NCI-H2107 treated with DMSO at 0.1 percent for 48 hours (cell line): ENCODE measurements around the gene MFNG.

ENCODE experiments used
- DNase-seq: peaks from one replicate; lab custom pipeline; 2025; ENCODE audit not compliant: unreplicated experiment; lab: John Stamatoyannopoulos, UW

Gene MFNG

GRCh38 chr22:37514526-37515051, 28.4 kb upstream of the MFNG start:
- DNase-seq = no peak

GRCh38 chr22:37511395-37512104, 25.4 kb upstream of the MFNG start:
- DNase-seq = no peak

DNA sequence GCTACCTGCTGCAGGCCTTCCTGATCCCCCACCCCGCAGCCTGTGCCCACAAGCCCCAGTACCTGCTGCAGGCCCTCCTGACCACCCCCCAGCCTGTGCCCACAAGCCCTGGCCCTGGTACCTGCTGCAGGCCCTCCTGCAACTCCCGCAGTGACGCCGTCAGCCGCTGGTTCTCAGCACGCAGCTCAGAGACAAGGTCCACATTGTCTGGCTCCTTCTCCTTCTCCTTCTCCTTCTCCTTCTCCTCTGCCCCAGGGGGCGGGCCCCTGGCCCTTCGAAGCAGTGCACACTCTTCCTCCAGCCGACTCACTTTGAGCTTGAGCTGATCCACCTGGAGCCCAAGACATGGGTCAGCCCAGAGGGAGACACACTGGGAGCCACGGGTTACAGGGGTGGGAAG, 23.9 kb upstream of the MFNG start:
- no peak for DNase-seq

GRCh38 chr22:37509059-37509860, 23.1 kb upstream of the MFNG start:
- DNase-seq = no peak

GRCh38 chr22:37508431-37508992, 22.3 kb upstream of the MFNG start:
- no peak for DNase-seq

- no peak for DNase-seq
These were observed 21.5 kb upstream of the MFNG start for GRCh38 chr22:37507731-37508130.

DNA sequence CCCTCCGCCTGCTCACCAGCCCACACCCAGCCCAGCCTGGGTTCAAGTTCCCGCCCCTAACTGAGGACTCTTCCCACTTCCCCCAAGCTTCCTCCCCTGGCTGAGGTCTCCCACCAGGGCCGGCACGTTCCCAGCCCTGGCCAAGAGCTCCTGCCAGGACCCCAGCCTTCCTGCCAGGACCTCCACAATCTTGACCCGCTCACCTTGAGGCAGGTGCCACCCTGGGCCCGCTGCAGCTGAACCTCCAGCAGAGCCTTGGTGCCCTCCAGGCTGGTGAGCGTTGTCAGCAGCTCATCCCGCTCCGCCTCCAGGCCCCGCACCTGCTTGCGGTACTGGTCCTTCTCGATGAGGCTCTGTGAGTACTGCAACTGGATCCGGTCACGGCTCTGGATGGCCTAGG, 19.8 kb upstream of the MFNG start:
- DNase-seq = no peak

DNA sequence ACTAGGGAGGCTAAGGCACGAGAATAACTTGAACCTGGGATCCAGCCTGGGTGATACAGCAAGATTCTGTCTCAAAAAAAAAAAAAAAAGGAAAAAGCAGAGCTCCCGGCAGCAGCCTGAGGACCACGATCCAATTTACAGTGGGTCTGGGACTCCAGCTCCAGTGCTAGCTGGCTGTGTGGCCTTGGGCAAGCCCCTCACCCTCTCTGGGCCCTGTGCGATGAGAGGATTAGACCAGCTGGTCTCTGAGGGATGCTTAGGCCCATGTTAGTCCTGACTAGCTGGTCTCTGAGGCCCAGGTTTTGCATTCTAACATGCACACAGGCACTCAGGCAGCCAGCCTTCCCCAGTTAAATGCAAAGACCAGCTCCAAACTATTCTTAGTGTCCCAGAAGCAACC, 19.4 kb upstream of the MFNG start:
- no peak for DNase-seq

GRCh38 chr22:37504964-37505363, 18.8 kb upstream of the MFNG start:
- no peak for DNase-seq

DNA sequence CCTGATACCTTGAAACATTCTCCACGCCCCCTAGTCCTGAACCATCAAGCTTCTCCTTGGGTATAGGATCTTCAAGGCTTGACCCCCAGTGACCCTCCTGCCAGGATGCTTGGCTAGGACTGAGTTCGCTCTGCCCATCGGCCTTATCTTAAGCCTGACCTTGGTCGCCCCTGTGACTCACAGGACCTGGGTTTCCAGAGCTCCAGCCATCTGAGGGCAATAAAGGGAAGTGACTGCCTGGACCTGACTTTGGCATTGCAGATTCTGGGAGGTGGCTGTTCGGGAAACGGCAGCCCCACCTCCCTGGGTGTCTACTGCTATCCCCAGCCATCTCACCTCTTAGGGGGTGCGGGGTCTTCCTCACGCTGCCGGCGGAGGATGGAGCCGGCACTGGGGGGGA, 17.7 kb upstream of the MFNG start:
- no peak for DNase-seq

GRCh38 chr22:37503183-37503683, 17.0 kb upstream of the MFNG start:
- DNase-seq = no peak

- no peak for DNase-seq
These were observed 16.4 kb upstream of the MFNG start for GRCh38 chr22:37502342-37503182.

DNA sequence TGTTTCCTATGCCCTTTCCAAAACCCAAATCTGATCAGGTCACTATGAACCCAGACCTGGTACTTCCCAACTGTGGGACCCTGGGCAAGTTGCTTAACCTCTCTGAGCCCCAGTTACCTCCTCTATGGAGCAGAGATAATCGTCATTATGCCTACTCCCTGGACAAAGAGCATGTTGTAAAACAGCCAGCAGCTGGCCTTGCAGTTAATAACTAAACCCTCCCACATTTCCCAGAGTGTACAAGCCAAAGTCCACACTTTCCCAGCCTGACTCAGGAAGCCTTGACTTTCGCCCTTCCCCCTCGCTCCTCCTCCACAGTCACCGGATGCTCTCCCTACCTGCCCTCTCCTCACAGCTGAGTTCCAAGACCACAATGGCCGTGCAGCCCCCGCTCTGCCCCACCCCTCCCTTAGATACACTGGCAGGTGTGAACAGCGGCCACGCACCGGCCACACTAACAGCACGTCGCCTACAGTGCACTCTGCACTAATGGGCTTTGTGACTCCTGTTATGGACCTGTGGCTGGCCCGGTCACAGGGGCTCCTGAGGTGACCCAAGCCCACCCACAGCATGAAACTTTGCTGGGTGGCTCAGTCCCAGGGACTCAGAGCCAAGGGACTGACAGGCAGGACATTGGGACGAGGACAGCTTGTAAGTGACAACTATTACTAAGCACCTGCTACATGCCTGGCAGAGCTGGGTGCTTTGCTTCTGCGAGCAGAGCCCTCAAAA, 15.6 kb upstream of the MFNG start:
- DNase-seq = peak; percentile 61

DNA sequence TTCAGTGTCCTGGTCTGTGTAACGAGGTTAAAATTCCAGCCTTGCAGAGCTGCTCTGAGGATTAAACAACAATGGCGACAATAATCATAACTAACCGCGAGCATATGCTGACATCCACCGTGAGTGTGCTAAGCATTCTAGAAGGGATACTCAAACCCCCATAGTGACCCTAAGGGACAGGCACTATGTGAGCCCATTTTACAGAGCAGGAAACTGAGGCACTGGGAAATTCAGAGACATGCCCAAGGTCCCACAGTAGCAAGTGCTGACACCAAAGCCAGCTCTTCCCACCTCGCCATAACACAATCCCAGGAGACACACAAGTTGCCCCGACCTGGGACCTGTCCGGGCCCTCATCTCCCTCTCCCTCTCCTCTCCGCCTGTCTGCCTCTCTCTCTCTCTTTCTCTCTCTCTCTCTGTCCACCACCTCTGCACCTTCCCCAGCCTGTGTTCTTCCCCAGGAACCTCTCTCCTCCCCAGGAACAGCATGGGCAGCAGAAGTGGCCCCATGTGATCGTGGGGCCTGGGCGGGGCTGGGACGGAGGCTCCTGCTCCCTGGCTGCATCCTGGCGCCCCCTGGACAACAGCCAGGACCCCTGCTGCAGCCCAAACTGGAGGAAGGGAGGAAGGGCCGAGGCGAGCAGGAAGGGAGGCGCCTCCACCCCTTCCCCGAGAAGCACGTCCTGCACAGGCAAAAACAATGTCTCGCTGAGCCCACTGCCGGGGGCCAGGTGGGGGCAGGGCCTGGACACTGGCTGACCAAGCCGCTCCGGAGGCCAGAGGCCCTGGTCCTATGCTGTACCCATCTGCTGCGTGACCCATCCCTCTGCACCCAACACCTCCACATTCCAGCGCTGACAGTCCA, 14.8 kb upstream of the MFNG start:
- DNase-seq = no peak

DNA sequence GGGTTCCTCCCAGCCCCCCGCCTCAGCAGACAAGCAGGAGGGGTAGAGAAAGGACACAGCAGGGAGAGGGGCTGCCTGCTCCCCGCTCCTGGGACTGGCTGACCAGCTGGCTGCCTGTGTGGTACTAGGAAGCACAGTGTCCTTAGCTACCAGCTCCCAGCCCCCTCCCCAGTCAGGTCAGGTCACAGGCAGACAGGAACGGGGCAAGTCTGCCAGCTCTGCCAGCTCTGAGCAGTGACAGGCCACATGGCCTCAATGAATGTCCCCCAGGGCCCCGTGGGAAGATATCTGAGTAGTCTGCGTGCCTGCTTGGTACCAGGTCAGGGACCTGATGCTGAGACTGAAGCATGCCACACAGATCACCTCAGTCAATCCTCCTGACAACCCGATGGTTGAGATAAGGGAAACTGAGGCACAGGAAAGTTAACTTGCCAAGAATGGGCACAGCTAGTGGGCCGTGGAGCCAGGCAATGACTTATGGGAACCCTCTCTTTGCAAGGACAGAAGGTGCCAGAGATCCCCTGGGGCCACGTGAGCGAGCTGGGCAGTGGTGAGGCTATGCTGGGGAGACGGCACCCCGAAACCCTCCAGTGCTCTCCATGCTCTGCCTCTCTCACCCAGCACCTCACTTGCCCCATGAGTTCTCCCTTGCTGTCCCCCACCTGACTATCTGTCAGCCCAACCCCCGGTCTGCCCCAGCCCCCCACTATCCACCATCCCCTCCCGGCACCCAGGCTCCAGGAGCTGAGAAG, 13.8 kb upstream of the MFNG start:
- no peak for DNase-seq

DNA sequence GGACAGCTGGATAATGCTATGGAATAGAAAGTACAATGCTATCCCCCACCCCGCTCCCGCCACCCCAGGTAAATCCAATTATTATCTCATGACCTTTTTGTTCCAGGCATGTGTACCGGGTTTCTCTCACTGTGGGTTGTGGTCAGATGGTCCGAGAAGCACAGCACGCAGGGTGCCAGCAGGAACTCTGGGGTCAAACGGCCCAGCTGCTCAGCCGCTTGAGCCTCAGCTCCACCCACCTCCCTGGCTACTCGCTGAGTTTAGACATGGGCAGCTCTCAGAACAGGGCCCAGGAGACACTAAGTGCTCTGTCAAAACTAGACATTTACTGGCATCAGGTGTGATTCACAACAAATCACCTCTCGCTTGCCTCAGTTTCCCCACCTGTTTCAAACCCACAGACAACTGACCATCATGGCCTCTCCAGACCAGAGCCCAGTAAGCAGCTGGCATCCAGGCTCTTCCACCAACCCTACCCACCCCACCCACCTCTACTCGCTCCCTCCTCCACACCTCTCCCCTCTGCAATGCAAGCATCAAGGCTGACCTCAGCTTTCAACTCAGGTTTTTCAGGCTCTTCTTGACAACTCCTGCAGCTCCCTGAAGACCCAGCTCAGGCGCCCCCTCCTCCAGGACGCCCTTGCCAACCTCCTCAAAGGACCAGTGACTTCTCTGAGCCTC, 13.0 kb upstream of the MFNG start:
- no peak for DNase-seq

DNA sequence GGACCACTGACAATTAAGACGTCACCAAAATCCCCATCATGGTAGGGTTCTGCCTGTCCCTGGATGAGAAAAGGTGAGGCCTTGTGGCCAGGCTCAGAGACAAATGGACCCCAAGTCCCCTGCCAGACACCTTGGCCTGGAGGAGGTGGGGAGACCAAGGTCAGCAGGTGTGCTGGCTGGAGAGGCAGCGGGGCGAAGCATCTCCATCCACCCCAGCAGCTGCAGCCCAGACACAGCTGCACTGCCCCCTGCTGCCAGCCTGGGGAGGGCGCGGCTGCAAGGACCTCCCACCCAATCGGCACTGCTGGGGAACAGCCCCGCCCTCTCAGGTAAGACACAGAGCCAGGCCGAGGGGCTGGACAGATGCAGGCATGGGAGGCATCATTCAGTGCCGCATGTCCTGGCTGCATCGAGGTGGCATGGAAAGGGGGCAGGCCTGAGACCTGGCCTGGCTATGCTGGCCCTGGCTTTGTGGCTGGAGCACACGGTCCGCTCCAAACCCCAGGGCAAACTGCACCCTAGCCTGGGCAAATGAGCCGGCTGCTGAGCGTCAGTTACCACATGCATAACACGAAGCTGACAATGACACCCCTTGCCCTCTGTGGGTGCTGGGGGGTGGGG, 12.2 kb upstream of the MFNG start:
- DNase-seq = no peak
